HG03354 (cell line): Measurements from ENCODE around the gene PPIA.
"Not testable (repeated sequence)": the region's sequence is repeated elsewhere in the genome, so short reads cannot be mapped to it uniquely, and the experiment has no call there.

Source experiments
- ATAC-seq: cut with Tn5 transposase; IDR thresholded peaks from one replicate; pipeline ENCODE4 v1.9.1; 2021; ENCODE audit warnings: mild to moderate bottlenecking; ENCODE audit not compliant: unreplicated experiment, poor library complexity, severe bottlenecking

The PPIA gene

DNA sequence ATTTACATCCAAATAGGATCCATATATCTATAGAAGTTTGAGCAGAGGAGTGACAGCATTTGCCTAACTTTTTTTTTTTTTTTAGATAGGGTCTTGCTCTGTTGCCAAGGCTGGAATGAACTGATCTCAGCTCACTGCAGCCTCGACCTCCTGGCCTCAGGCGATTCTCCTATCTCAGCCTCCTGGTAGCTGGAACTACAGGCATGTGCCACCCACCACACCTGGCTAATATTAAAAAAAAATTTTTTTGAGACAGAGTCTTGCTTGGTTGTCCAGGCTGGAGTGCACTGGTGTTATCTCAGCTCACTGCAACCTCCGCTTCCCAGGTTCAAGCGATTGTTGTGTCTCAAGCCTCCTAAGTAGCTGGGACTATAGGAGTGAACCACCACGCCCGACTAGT is 15.1 kb downstream of the PPIA start:
- ATAC-seq, result no peak

DNA sequence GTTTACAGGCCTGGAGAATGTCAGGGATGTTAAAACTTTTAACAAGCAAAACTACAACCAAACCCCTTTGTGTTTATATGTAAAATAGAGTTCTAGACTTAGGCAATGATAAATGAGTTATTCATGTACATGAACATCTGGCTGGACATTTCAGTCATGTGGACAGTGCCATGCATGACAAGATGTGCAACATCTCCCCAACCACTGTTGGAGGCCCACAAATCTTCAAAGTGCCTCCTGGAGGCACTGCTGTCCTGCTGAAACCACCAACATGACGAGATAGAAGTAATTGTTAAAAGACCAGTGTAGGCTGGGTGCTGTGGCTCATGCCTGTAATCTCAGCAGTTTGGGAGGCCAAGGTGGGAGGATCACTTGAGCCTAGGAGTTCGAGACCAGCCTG is 18.4 kb downstream of the PPIA start:
- no peak for ATAC-seq

DNA sequence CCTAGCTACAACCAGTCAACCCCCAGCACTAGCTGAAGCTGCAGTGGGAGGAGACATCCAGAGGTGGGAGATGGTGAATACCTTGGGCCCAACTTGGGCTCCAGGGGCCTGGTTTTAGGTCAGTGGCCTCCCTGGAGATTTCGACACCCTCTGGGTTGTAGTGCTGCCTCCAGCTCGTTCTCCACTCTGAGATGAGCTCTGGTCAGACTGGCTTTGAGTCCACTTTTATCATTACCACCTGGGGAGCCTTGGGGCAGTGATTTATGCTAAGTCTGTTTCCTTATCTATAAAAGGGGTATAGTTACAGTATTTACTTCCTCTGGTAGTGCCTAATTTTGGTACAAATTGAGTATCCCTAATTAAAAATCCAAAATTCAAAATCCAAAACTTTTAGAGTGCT is 22.8 kb downstream of the PPIA start:
- no peak for ATAC-seq

DNA sequence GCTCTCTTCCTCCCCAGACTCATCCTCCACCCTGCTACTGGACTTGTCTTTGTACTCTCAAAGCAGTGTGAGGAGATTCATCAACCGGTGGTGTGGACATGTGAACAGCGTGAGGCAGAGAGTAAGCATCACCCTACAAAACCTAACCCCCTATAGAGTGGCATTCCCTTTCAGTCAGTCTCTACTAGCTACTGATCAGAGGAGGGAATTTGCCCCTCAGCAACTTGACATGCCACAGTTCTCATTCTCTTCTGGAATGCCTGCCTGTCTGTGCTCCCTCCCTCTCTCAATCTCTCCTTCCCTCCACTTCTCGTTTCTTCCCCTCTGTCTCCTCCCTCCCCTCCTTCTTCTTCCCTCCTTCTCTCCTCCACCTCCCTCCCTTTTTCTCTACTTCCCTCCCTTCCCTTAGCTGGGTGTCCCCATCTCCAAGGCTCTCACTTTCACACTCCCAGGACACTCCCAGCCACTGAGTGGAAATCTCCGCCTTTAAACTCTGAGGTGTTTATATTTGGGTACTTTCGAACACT is 26.8 kb downstream of the PPIA start:
- ATAC-seq, result no peak

DNA sequence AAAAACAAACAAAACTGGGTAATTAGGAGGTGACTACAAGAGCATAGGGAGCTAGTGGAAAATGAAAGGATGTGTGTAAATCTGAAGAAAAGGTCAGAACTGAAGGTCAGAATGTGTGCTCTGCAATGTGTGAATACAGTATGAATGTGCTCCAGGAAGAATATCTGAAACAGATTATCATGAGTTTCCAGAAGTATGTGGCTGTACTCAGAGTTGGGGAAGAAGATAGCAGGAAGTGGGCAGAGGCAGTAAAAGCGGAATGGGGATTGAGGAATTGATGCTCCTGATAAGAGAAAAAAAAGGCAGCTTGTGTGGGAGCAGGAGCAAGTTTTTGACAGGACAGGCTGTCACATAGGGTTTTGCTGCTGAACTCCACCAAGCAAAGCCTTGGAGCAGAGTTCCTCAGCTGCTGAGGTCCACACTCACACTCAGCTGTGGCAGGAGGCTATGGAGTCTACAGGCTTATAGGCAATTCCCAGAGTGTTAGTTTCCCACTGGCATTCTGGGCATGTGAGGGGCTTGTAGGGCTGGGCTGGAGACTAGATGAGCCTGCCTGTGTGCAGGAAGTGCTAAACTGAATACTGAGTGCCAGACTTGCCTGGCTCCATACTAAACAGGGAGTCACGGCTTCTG is 28.5 kb downstream of the PPIA start:
- ATAC-seq, result no peak

DNA sequence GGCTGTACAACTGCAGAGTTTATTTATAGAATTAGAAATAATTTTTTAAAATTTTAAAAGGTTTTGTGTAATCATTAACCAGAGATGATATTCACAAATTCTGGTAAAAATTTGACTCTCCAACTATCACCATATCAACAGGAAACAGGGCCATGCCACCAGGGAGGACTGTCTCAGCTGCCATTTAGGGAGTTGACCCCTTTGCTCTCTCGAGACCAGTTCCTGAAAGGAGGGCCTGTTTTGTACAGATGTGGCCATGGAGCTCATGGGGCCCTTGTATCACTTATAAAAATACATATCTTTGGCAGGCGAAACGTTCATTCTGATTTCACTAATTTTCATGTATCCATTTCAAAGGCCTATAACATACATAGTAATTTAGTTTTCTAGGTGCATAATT is 31.1 kb downstream of the PPIA start:
- no peak for ATAC-seq

DNA sequence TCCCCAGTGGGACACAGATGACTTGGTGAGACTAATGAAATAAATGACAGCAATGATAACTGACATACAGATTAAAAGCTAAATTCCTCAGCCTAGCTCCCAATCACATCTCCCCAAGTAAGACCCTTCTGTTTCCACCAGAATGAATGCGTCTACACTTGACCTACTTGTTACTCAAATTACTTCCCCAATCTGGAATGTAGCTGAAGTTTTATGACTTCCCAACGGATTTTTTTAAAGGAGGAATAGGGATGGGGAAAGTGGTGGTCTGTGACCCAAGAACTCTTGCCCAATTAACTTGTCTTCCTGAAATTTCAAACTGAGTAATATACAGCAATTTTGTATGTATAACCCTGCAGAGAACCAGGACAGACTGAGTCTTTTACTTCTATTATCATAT is 42.3 kb downstream of the PPIA start:
- ATAC-seq, result no peak

DNA sequence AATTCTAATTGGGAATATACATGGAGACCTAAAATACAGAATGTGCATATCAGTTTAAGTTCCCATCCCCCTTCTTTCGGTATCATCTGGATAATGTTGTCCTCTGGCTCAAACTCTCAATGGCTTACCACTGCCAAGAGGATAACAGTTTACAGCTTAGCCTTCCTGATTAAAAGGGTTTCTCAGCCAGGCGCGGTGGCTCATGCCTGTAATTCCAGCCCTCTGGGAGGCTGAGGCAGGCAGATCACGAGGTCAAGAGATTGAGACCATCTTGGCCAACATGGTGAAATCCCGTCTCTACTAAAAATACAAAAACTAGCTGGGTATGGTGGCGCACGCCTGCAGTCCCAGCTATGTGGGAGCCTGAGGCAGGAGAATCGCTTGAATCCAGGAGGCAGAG is 46.2 kb downstream of the PPIA start:
- ATAC-seq, result not testable (repeated sequence)

DNA sequence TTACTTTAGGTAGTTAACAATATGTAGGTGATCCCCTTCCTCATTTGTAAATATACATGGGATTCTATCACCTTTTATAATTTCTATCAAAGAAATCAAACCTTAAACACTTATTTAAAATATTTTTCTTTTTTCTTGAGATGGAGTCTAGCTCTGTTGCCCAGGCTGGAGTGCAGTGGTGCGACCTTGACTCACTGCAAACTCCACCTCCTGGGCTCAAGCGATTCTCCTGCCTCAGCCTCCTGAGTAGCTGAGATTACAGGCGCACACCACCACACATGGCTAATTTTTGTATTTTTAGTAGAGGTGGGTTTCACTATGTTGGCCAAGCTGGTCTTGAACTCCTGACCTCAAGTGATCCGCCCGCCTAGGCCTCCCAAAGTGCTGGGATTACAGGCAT is 47.0 kb downstream of the PPIA start:
- ATAC-seq, result not testable (repeated sequence)

DNA sequence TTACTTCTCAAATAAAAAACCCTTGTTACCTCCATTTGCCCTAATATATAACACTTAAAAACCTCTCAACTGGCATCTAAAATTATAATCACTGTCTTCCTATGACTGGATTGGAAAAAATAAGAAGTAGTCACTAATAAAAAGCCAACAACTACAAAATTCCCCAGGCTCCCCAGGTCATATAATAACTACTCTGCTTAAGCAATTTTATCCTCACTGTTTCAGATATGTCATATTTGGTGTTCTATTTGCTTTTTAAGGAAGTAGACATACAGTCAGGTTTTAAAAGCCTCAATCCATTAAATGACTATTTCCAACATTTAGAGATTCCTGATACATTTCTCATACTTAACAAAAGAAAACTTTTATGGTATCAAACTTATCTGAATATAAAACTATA is 49.0 kb downstream of the PPIA start:
- no peak for ATAC-seq

DNA sequence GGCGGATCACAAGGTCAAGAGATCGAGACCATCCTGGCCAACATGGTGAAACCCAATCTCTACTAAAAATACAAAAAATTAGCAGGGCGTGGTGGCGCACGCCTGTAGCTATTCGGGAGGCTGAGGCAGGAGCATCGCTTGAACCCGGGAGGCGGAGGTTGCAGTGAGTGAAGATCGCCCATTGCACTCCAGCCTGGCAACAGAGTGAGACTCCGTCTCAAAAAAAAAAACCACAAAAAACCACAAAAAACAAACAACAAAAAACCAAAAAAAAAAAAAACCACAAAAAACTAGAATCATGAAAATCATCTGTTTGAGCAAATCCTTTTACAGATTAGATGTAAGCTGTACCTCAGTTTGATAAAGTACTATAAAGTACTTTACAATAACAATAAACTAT is 49.9 kb downstream of the PPIA start:
- not testable (repeated sequence) for ATAC-seq

DNA sequence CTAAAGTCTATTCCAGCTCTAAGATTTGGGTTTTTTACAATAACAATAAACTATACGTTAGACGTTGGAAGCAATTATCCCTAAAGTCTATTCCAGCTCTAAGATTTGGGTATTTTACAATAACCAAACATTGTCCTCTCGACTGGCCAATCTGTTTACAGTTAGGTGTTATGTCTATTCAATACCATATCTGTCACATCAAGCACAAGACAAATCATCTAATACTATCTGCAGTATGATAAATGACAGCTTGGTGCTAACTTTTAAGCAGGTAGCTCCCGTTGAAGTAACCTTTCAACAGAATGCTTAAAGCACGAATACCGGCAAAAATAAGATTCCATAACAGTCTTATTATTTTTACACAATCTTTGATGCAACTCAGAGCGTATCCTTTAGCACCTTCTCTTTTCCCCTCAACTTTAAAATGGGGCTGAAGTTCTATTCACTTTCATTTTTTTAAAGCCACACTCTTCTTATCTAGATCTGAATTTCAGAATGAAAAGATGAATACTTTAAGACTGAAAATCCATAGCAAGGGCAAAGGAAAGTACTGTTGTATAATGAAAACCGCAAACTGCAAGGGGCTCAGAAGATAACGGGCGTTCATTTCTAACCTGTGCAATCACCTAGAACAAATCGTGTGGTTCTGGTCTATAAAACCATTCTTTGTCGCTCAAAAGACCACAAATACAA is 50.5 kb downstream of the PPIA start:
- ATAC-seq, result no peak

DNA sequence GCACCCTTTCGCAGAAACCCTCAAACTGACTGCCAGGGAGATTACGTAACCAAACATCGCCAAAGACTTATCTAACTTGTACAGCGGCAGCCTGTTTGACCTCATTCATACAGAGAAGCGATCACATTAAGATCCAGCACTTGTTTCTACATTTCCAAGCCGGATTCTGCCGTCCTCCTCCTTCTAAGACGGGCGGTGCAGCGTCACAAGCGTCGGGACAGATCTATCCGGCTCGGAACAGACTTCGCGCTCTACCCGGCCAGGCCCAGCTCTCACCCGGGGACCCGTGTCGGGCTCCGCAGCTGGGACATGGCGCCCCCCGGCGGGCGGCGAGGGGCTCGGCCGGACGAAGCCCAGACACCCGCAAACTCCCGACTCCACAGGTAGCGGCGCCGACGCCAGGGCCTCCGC is 51.0 kb downstream of the PPIA start:
- ATAC-seq, result peak; percentile 71

DNA sequence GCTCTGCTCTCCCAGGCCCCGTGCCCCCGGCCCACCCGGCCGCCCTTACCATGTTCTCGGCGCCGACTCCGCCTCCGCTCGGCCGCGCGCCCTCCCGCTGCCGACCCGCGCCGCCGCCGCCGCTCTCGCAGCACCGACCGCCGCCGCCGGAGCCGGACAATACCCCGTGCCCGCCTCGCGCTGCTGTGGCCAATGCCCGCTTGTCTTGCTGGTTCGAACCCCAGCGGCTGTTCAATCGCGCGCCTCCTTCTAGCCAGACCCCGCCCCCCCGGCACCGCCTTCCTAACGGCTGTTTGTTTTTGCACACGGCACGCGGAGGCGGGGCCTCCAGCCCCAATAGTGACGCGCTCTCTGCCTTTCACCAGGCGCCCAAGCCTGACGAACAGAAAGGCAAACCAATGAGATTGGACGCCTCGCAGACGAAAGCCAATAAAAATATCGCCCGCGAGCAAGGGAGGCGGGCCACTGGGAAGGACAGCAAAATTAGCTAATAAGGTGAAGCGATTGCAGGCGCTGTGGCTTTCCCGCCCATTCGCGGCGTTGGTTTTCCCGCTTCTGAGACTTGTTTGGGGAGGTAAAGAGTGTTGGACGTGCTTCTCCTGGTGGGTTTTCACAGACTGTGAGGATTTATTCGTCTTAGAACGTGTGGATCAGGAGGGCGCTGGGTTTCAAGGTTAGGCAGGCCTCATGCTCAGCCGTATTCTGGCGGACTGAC is 51.6 kb downstream of the PPIA start, which contains the start of gene H2AZ2:
H2AZ2 (minus strand) TSS at position 168 of the 715 bp plus-strand sequence; CDS start at position 52, 116 bp downstream.
- peak; percentile 87 for ATAC-seq

DNA sequence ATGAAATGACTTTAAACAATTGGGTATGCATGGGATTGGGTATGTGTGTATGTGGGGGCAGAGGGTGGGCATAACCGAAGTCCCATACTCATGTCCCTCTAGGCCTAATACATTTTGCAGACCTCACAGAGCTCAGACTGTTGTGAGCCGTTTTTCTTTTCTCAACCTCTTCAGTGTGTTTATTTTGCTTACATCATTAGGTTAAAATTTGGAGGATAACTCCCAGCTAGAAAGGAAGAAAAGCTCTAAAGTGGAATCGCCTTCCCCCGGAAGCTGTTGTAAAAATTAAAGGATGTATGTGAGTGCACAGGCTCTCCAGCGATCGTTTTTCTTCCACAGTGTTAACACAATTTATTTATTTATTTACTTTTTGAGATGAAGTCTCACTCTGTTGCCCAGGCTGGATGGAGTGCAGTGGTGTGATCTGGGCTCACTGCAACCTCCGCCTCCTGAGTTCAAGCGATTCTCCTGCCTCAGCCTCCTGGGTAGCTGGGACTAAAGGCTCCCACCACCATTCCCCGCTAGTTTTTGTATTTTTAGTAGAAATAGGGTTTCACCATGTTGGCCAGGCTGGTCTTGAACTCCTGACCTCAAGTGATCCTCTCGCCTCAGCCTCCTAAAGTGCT is 52.9 kb downstream of the PPIA start:
- ATAC-seq, result no peak

DNA sequence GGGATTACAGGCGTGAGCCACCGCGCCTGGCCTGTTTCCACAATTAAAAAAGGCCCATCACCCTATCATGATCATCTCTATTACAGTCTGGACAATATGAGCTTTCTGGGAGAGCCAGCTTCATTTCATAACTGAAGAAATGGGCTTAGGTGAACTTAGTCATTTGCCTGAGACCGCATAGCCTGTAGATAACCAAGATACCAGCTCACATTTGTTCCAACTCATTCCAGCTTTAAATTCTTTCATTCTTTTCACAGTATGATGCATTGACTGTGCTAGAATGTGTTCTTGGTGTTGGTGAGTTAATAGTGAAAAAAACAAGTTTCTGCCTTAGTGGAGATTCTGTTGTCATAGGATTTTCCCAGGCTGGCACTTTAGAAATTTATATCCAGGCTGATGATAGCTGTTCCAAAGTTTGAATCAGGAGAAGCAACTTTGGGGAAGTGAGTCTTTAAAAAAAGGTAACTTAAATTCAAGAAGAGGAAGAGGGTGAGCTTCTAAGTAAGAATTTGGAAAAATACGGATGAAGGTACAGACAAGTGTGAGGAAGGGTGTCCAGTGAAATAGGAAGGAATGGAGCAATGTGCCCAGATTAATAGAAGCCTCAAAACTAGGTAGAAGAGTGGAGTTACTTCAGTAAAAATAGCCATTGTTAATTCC is 53.5 kb downstream of the PPIA start:
- ATAC-seq, result no peak

DNA sequence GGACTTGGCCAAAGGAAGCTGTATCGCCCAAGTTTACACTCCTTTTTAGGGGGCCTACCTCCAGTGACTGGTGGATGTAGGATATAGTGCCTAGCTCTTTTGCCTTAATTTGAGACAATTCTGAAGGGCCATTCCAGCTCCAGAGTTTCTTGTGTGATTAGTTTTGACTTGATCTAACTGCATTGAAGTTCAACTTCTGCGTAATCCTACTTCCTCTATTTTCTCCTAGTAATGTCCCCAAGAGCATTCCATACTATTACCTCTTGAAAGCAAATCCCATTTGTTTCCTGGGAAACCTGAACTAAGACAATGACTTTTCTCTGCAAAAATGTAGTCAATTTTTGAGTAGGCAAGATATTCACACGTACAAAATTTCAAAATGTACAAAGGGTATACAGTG is 56.1 kb downstream of the PPIA start:
- no peak for ATAC-seq
